Breast epithelium (tissue), 3 donors: ENCODE measurements around the gene MYDGF.

Experiments
- POLR2A ChIP-seq: fragments of 450-650 bp; IDR thresholded peaks from one replicate; pipeline ENCODE4 v1.6.1; 2016; ENCODE audit warnings: antibody characterized with exemption, mild to moderate bottlenecking, moderate library complexity
- TF ChIP-seq, protein P1 (sequence below), 3 donors: fragments of 450-650 bp; IDR thresholded peaks; one replicate each; pipeline ENCODE4 v1.5.1; 2016 to 2017; ENCODE audit warnings: antibody characterized with exemption in 3 of 3, mild to moderate bottlenecking in 3 of 3, moderate library complexity in 3 of 3

DNA sequence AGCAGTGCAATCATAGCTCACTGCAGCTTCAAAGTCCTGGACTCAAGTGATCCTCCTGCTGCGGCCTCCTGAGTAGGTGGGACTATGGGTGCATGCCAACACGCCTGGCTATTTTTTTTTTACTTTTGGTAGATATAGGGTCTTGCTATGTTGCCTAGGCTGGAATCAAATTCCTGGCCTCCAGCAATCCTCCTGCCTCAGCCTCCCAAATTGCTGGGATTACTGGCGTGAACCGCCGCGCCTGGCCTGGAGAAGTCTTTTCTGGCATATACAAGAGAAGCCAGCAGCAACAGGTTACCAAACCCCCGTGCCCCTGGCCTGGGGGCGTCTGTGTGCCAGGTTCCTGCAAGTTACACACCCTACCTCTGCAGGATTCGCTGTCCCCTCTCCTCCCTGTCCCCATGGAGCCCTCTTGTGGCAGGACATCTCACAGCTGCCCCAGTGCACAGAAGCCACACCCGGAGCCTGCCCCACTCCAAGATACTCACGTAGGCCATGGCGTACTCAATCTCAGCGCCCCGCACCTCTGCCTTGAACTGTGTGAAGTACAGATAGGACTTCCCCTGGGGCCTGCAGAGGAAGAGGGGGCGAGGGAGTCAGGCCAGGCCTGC, 9.9 kb downstream of the MYDGF start:
- TF ChIP-seq, protein P1, sequence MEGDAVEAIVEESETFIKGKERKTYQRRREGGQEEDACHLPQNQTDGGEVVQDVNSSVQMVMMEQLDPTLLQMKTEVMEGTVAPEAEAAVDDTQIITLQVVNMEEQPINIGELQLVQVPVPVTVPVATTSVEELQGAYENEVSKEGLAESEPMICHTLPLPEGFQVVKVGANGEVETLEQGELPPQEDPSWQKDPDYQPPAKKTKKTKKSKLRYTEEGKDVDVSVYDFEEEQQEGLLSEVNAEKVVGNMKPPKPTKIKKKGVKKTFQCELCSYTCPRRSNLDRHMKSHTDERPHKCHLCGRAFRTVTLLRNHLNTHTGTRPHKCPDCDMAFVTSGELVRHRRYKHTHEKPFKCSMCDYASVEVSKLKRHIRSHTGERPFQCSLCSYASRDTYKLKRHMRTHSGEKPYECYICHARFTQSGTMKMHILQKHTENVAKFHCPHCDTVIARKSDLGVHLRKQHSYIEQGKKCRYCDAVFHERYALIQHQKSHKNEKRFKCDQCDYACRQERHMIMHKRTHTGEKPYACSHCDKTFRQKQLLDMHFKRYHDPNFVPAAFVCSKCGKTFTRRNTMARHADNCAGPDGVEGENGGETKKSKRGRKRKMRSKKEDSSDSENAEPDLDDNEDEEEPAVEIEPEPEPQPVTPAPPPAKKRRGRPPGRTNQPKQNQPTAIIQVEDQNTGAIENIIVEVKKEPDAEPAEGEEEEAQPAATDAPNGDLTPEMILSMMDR (IDR thresholded peaks at IDR 0.05) = peak in 1 of 3 donors; percentile 13
- TF ChIP-seq POLR2A = no peak
